ENCODE data around the gene ARMC5. TPM values are rescaled to one million over a fixed set of nuclear protein-coding genes. Genes with fewer than 3 reads are reported as not detected.
"Not testable (repeated sequence)": the region's sequence is repeated elsewhere in the genome, so short reads cannot be mapped to it uniquely, and the experiment has no call there.

ARMC5 gene, protein sequence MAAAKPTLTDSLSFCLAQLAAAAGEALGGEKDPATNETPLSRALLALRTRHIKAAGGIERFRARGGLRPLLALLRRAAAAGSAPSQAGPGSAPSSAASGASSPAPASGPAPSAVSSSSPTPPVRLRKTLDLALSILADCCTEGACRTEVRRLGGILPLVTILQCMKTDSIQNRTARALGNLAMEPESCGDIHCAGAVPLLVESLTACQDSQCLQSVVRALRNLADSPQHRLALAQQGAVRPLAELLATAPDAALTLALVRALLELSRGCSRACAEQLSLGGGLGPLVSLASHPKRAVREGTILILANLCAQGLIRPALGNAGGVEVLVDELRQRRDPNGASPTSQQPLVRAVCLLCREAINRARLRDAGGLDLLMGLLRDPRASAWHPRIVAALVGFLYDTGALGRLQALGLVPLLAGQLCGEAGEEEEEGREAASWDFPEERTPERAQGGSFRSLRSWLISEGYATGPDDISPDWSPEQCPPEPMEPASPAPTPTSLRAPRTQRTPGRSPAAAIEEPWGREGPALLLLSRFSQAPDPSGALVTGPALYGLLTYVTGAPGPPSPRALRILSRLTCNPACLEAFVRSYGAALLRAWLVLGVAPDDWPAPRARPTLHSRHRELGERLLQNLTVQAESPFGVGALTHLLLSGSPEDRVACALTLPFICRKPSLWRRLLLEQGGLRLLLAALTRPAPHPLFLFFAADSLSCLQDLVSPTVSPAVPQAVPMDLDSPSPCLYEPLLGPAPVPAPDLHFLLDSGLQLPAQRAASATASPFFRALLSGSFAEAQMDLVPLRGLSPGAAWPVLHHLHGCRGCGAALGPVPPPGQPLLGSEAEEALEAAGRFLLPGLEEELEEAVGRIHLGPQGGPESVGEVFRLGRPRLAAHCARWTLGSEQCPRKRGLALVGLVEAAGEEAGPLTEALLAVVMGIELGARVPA
- total RNA-seq (2014; rRNA removed), result 16.5 and 17.1 TPM in 2 replicates
- 5.9 TPM for polyA plus RNA-seq (2012)

DNA sequence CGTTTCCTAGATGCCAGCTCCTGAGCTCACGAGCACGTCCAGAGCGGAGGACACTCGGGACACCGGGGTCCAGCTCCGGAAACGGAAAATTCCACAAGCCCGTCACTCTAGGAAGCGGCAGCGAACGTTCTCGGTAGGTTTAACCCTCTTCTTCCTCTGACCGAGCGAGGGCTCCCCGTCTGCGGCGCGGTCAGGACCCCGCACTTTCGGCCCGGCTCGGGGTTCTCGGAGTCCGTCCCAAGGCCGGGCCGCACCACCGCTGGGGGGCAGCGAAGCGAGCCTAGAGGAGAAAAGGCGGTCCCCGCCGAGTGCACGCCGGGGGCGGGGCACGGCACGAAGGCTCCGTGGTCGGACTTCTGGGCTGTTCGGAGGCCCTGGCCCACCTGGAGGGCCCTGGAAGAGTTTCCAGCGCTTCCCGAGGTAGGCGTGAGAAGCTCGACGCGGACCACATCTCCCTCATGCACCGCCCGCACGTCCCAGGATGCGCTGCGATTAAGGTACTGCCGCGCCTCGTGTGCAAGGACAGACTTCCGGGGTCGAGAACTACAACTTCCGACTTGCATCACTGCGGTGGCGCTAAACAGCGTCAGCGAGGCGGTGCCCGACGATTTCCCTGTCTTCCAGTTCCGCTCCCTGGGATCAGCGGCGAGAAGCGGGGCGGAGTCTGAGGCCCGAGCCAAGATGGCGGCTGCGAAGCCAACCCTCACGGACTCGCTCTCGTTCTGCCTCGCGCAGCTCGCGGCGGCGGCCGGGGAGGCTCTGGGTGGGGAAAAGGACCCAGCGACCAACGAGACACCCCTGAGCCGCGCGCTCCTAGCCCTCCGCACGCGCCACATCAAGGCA, at the start of gene ARMC5:
Gene ARMC5 (plus strand): TSS at position 658 of the 843 bp plus-strand sequence. CDS start 24 bp downstream, at position 682.
- DNase-seq (ENCODE audit: low read depth), result peak; percentile 97

DNA sequence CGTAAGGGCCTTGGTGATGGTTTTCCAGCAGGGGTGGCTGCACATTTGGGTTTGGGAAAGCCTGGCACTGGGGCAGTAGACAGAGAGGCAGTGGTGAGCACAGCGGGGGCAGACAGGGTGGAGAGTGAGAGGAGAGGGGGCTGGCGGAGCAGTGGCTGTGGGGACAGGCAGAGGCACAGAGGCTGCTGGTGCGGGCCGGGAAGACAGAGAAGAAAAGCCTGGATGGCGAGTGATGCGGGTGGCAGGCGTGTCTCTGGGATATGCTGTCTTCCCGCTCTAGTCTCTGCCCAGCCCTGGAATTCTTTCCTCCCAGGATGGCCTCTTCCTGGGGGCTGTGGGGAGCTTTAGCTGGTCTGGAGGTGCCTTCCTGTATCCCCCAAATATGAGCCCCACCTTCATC, 49.2 kb upstream of the ARMC5 start:
- no peak for DNase-seq (ENCODE audit: low read depth)

- DNase-seq (ENCODE audit: low read depth), result no peak
Measured at GRCh38 chr16:31411024-31411844, 48.1 kb upstream of the ARMC5 start.

DNA sequence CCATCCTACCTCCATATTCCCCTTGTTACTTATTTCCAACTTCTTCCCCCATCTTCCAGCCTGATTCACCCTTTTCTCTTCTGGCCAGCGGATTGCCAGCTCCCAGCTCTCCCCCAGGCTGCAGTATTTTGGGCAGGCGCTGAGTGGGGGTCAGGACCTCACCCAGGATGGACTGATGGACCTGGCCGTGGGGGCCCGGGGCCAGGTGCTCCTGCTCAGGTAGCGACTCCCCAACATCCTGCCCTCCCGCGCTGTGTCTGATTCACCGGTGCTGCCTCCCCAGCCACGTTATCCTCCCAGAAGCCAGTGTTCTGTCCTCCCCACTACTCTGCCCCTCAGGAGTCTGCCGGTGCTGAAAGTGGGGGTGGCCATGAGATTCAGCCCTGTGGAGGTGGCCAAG, 46.6 kb upstream of the ARMC5 start:
- DNase-seq (ENCODE audit: low read depth), result no peak

GRCh38 chr16:31413381-31413780, 45.9 kb upstream of the ARMC5 start:
- no peak for DNase-seq (ENCODE audit: low read depth)

DNA sequence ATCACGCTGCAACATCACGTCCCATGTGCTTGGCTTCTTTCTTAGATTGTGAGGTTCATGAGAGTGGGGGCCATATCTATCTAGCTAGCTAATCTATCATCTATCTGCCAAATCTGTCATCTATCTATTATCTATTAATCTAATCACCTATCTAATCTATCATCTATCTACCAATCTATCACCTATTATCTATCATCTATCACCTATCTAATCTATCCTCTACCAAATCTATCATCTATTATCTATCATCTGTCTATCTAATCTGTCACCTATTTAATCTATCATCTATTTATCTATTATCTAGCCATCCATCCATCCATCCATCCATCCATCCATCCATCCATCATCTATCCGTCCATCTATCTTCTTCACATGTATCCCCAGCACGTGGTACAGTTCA, 45.4 kb upstream of the ARMC5 start:
- no peak for DNase-seq (ENCODE audit: low read depth)

GRCh38 chr16:31414706-31415105, 44.6 kb upstream of the ARMC5 start:
- no peak for DNase-seq (ENCODE audit: low read depth)

GRCh38 chr16:31416371-31416770, 42.9 kb upstream of the ARMC5 start:
- no peak for DNase-seq (ENCODE audit: low read depth)

- not testable (repeated sequence) for DNase-seq (ENCODE audit: low read depth)
Measured at GRCh38 chr16:31417036-31417435, 42.3 kb upstream of the ARMC5 start.

DNA sequence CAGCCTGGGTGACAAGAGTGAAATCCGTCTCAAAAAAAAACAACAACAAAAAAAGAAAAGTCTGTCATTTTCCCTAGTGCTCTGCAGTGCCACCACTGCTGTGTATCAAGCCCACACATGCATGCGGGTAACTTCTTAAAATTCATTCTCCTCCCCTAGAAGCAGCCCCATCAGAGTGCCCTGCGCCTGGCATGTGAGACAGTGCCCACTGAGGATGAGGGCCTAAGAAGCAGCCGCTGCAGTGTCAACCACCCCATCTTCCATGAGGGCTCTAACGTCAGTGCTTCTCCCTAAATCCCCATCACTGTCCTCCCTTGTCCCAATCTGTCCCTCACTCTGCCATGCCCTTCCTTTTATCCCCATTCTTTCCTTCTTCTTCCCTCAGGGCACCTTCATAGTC, 41.4 kb upstream of the ARMC5 start:
- no peak for DNase-seq (ENCODE audit: low read depth)

DNA sequence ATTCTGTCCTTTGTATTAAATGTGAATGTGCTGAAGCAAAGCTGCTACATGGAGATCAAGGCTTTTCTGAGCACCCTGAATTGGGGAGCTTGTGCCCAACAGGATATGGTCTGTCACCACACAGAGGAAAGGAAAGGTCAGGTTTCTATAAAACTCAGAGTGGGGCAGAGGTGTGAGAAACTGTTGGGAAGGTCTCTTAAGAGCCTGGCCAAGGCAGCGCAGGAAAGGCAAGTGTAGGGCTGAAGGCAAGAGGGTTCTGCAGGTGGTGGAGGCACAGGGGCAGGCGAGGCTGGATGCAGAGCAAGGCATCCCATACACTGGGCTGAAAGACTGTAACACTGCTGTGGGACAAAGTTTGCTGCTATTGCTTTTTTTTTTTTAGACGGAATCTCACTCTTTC, 39.3 kb upstream of the ARMC5 start:
- DNase-seq (ENCODE audit: low read depth), result no peak

DNA sequence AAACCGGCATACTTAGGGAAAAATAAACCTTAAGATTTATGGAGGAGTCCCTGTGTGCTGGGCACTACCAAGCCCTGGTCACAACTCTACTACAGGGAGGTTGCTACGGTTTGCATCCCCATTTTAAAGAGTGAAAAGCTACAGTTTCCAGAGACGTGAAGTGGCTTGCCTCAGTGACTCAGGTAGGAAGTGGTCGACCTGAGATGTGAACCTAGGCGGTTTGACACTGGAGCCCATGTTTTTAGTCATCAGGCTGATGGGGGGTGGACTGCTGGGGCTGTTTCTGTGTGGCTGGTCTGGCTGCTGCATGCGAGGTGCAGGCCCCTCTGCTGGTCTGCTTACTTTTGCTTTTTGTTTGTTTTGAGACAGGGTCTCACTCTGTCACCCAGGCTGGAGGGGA, 37.7 kb upstream of the ARMC5 start:
- DNase-seq (ENCODE audit: low read depth), result no peak

GRCh38 chr16:31423241-31423640, 36.1 kb upstream of the ARMC5 start:
- no peak for DNase-seq (ENCODE audit: low read depth)

- DNase-seq (ENCODE audit: low read depth), result no peak
Measured at GRCh38 chr16:31423801-31424200, 35.5 kb upstream of the ARMC5 start.

DNA sequence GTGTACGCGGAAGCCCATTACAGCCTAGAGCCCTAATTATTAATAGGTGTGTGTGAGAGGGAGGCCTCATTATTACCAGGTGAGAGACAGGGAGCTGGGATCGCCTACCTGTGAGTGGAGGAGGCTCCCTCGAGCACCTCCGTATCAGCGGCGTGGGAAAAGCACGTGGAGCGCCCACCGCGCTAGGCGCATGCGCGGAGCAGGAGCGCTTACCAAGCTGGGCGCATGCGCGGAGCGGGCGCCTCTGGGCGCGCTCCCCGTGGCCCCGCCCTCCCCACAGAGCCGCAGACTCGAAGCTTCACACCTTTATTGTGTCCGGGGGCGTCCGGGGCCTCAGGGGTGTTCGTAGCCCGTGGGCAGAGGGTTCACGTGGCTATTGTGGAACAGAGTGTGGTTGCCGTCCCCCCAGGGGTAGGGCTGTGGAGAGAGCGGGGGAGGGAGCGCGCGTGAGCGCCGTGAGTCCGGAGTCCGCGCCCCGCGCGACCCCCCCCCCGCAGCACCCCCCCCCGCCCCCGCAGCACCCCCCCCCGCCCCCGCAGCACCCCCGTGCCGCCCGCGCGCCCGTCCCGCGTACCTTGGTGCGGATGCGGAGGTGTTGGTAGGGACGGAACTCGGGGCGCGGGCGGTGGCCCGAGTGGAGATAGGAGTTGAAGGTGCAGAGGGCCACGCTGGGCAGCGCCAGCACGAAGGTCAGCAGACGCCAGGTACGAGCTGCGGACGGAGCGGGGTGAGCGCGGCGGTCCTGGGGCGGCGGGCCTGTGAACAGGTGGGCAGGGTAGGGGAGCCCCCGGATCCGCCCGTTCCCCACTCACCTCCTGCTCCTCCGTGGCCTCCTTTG, 31.6 kb upstream of the ARMC5 start:
- no peak for DNase-seq (ENCODE audit: low read depth)

DNA sequence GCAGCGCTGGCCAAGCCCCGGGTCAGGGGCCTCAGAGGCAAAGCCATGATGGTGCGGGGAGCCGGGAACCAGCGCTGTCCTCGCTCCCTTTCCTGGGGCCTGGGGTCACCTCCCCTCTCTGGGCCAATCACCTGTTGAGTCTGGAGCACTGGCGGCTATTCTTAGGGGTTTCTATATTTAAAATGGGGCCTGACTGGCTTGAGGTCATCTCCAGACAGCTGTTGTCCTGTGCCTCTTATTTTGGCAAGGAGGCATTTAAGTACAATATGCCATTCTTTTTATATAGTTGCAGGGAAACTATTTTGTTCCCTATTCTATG, 31.1 kb upstream of the ARMC5 start, which contains the start of gene COX6A2:
Gene COX6A2 (minus strand): TSS at position 82 of the 319 bp plus-strand sequence. CDS start 35 bp downstream, at position 47.
- peak; percentile 38 for DNase-seq (ENCODE audit: low read depth)

DNA sequence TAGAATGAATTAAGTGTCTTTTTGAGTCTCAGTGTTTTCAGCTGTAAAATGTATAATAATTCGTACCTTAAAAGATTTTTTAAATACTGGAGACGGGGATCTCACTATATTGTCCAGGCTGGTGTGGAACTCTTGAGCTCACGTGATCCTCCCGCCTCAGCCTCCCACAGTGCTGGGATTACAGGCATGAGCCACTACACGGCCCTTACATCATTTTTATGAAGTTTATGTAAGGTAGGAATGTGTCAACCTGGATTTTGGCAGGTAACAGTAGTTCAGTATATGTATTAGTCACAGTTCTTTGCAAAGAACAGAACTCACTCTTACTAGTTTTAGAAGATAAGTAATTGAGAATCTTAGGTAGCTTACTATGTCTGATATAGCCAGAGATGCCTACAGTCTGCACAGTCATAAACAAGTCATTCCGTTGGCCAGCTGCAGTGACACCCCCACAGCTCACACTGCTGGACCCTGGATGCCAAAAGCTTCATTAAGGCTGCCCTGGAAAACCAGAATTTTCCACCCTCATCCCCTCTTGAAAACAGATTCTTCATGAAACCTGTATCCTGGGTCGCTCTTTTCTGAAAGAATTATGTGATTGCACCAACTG, 30.6 kb upstream of the ARMC5 start:
- no peak for DNase-seq (ENCODE audit: low read depth)

GRCh38 chr16:31429314-31429713, 30.0 kb upstream of the ARMC5 start:
- DNase-seq (ENCODE audit: low read depth), result no peak

GRCh38 chr16:31429796-31430195, 29.5 kb upstream of the ARMC5 start:
- no peak for DNase-seq (ENCODE audit: low read depth)

Data from LHCN-M2 (cell line).